Posterior cingulate gyrus (tissue), 11 donors: Measurements from ENCODE around the gene SPC25.
"Not testable (repeated sequence)": the region's sequence is repeated elsewhere in the genome, so short reads cannot be mapped to it uniquely, and the experiment has no call there.

Experiments used
- DNase-seq, 10 donors: peaks; one replicate each; pipeline versions ENCODE4 v3.0.0 to v3.0.0-alpha.2; 2020 to 2021; ENCODE audit warnings: mixed read lengths in 3 of 10
- intact Hi-C: fragments of 100-400 bp; cut with DNase I; formaldehyde crosslinking; loops from one replicate; pipeline ENCODE4 v1.15.1; 2023

The SPC25 gene, protein sequence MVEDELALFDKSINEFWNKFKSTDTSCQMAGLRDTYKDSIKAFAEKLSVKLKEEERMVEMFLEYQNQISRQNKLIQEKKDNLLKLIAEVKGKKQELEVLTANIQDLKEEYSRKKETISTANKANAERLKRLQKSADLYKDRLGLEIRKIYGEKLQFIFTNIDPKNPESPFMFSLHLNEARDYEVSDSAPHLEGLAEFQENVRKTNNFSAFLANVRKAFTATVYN

DNA sequence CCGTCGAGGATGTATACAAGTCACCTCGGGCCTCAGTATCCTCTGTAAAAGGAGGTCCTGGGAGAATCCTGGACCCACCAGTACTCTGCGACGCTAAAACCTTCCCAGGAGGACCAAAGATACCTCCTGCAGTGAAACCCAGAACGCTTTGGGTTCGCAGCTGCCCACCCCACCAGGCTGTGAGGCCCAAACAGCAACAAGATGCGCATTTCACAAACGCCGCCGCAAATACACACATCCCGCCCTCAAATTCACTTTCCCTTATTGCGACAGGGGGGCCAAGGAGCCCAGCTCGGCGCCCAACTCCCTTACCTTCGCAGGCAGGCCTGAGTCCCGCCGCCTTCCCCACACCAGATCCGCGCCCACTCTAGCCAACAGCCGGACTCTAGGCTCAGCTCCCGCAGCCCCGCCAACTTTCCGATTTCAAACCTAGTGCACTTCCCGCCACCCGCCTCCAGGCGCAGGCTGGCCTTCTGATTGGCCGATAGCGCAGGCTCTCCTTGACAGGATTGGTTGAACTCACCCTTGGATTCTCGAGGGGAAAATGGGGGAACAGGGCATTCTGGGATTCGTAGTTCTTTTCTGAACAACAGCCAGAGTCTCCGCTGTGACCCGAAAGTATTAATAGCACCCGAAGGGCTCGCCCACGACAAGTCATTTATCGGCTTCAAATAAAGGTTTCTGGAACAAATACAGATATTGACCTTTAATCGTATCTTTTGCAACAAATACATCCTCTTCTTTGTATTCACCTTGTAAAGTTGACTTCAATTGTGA, at the start of gene SPC25:
Gene SPC25 (minus strand): TSS at position 425 of the 777 bp plus-strand sequence. CDS start 911 bp downstream, outside the sequence.
- intact Hi-C loops, result no loop called here
- DNase-seq, result peak; percentile 71 to 97 (median 86)

DNA sequence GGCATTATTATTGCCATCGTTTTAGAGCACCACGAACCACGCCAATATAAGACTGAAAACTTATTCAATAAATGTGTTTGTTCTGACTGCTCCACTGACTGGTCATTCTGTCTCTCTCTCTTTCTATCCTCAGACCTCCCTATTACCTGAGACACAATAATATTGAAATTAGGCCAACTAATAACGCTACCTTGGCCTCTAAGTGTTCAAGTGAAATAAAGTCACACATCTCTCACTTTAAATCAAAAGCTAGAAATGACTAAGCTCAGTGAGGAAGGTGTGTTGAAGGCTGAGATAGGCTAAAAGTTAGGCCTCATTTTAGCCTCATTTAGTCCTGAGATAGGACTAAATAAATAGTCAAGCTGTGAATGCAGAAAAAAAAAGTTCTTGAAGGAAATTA, 49.7 kb upstream of the SPC25 start:
- intact Hi-C loops, result no loop called here
- DNase-seq, result no peak

DNA sequence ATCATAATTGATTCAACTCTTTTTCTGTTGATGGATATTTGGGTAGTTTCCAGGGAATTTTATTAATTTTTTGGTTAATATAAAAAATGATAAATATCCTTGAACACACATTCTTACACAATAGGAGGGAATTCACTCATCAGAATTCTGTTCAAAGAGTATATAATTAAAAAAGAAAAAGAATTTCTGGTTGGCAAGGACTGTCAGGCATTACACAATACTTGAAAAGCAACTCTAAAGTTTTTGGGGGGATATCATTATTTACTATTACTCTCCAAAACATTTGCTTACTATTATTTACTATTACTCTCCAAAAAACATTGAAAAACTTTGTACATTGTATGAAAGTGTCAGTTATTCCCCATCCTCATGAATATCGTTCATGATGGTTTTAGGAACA, 48.8 kb upstream of the SPC25 start:
- intact Hi-C loops, result no loop called here
- no peak for DNase-seq

DNA sequence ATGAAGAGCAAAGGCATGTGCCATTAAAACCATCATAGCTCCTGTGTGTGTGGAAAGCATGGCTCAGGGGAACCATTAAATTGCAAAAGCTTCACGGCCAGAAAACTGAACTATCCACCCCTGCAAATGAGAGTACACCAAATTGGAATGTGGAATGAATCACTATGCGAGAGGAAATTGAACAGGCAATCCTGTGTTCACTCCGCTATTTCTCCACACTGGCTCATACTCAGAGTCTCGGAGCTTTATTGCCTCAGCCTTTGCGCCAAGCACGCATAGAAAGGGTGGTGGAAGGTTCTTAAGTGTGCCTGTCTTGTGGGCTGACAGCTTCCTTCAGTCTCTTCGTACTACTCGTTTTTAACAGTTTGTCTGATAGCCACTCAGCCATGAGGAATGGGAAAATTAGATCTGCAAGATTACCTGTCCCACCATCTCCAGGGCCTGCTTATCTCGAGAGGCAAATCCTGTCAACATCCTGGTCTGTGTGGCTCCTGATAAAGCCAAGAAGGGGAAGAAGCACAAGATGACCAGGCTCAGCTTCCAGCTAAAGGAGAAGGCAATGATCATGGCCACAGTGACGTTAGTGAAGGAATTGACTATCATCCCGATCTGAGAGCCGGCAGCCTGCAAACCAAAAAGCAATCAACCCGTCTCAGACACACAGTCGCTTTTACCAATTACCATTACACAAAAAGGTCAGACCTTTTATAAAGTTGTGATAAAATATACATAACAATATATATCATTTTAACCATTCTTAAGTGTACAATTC, 45.8 kb upstream of the SPC25 start:
- intact Hi-C loops, result no loop called here

DNA sequence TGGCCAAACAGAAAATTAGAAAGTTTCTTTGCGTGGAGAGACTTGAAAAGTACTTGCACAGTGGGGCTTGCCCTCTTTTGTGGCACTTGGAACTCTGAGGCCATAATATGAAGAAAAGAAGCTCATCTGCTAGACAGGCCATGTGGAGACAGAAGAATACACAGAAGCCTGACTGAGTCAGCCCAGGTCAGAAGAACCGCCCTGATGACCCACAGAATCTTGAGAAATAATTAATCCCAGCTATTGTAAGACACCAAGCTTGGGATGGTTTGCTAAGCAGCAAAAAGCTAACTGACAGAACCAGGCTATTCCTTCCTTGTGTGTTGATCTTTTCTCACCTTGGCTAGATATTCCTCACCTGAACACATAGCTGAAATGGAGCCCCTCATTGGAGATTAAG, 44.6 kb upstream of the SPC25 start:
- intact Hi-C loops, result no loop called here
- no peak for DNase-seq

More for the DNA sequence above, 45.8 kb upstream of the SPC25 start:
- DNase-seq, result no peak

DNA sequence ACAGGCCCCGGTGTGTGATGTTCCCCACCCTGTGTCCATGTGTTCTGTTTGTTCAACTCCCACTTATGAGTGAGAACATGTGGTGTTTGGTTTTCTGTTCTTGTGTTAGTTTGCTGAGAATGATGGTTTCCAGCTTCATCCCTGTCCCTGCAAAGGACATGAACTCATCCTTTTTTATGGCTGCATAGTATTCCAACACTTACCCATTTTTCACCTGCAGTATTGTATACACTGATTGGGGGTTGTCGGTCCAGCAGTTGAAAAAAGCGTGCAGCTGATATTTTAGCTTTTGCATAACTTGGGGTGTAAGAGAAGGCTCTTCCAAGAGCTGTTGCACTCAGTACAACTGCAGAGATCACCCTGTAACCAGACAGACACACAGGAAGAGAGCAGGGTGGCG, 41.9 kb upstream of the SPC25 start:
- intact Hi-C loops, DNase-seq: not testable (repeated sequence)

DNA sequence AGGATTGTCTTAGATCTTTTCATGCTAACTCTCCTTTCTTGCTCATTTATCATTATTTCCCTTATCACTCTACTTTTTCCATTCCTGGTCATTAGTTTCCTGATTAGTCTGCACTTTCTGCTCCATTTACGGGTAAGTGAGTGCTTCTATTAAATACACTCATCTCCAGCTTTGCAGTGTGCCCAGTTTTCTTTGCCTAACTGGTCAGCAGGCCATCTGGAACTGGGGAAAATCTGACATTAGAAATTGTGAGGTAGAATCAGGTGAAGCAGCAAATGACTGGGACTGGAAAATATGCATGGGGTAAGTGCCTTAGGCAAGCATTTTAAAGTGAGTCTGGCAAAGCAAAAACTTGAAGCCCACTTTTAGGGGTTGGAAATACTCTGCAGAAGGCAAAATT, 40.0 kb upstream of the SPC25 start:
- no peak for DNase-seq
- intact Hi-C loops, result no loop called here

DNA sequence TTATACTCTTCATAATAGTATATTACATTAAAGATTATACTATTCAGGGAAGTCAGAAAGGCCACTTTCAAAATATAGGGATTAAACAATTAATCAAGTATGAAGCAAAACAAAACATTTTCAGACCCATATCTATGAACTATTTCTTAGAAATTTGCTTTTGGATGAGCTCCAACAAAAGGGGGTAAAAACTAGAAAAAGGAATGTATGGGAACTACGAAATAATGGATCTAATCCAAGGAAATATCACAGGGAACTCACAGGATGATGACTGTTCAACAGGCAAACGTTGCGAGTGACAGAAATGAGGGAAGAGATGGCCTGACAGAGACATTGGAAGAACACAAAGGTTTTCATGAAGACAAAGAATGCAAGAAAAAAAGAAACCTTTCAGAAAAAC, 38.8 kb upstream of the SPC25 start:
- no peak for DNase-seq
- intact Hi-C loops, result loop anchor here (10.0 kb wide), 1 partner anchor 584 kb away; no protein-coding TSS in a partner anchor

DNA sequence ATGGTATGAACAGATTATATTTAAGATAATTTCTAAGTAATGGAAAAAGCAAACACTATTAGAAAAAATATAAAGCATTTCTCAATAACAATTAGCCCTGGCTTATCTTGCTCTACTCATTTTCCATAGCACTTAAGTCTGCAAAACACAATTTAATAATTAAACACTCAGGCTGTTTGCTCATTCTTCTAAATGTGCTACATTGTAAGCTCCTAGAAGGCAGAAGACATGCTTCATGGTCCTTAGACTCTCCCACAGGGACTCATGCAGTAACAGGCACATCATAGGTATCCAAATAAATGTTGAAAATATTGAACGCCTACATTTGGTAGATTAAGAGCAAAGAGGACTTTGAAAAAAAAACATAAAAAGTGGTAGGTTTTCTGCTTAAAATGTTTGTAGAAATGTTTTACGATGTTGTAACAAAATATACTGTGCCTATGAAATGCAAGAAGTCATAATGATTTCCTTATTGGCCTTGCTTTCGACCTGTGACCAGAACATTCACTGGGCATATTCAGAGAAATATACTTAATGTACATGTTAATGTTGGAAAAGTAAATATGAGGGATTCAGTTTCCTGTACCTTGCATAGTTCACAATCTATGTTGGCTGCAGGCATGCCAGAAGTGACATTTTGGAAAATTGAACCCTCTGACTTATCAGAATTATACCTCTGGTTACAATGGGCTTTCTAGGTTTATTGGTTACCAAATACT, 38.0 kb upstream of the SPC25 start:
- intact Hi-C loops, result loop anchor here (10.0 kb wide), 1 partner anchor 583 kb away; no protein-coding TSS in a partner anchor
- DNase-seq, result no peak

DNA sequence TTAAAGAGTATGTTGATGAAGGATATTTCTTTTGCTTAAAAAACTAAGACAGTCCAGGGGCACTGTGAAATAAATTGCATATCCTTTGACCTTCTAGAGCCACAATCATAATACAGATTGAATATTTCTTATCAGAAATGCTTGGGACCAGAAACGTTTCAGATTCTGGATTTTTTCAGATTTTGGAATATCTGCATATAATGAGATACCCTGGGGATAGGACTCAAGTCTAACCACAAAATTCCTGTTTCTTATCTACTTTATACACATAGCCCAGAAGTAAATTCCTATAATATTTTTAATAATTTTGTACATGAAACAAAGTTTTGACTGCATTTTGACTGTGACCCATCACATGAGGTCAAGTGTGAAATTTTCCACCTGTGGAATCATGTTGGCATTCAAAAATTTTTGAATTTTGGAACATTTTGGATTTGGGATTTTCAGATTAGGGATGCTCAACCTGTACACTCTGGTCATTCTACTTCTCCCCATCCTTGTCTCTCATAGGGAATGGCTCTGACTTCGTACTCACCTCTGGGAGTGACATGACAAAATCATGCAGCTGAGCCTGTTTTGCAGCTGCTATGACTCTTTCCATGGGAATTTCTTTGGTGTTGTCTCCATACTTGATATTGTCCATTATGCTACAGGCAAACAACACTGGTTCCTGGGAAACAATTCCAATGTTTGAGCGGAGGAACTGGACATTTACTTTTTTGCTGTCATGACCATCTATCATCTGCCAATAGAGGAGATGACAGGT, 36.6 kb upstream of the SPC25 start:
- no peak for DNase-seq
- intact Hi-C loops, result loop anchor here (10.0 kb wide), 1 partner anchor 582 kb away; no protein-coding TSS in a partner anchor

DNA sequence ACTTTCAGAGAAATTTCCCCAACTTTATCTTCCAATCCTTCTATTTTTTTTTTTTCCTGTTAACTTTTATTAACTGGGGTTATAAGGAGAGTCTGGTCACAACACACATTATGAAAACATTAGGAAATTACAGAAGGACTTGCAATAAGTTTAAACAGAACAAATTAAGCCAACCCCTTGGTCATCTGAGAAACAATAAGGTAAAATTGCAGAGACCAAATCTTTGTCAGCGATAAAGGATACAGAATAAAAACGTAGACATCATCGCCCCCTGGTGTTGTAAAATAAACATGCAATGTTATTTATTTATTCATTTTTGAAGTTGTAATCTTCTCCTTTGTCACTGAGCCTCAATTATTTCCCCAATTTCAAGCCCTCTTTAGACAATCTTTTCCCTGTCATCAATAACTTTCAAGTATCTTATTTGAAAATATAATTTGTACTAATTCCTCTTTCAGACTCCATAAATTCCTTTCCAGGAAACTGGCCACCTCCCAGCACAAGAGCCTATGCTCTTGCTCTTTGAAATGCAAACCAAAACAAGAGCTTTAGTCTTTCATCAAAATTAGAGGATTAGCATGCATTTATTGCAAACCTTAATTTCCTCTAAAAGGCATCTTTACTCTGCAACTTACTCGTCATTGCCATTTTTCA, 30.4 kb upstream of the SPC25 start:
- no peak for DNase-seq
- intact Hi-C loops, result loop anchor here (10.0 kb wide), 1 partner anchor 576 kb away; no protein-coding TSS in a partner anchor

DNA sequence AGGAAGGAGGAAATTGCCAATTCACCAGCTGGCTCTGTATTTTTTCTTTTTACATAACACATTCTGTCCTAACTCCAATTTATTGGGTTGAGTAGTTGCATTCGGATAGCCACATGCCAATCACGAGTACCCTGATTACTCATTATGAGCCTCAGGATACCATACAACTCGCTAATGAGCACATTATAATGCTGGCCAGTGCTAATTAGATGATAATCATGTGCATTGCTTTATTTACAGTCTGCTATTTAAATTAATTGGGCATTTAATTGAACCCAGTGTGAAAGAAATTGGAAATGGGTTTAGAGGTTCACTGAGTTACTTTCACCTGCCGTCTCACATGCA, 26.1 kb upstream of the SPC25 start:
- intact Hi-C loops, result no loop called here
- no peak for DNase-seq

DNA sequence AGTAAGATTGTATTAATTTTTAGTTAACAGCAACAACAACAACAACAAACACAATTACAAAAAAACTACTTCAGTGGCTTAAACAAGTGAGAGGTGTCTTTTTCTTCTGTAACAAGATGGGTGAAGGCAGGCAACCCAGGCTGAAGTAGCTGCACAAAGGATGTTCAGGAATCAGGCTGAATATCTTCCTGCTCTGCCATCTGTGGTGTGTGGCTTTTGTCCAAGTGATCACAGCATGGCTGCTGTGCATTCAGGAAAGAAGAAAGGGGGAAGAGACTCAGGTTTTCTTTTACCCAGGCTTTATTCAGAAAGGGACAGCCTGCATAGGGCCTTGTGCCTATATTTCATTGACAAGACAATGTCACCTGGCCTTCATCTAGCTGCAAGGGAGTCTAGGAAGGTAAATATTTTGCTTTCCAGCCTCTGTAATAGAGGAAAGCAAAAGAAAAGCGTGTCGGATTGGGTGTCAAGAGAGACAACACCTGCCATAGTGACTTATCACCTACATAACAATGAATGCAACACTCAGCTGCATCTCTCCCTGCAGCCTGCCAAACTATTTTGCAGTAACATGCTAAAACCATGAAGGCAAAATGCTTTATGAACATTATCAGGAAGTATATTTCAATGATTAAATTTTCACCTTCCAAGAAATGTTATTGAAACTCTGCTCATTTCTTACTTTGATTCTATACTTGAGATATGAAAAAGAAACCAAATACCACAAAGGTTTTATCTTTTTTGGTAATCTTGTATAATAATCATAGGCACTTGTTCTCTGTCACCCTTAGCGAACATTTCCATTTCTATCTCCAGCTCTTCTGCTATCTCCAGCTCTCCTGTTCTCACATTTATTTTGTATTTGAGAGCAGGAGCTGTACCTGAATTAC, 25.5 kb upstream of the SPC25 start:
- peak in 6 of 10 donors; percentile 10 to 85 (median 40) for DNase-seq
- intact Hi-C loops, result no loop called here

DNA sequence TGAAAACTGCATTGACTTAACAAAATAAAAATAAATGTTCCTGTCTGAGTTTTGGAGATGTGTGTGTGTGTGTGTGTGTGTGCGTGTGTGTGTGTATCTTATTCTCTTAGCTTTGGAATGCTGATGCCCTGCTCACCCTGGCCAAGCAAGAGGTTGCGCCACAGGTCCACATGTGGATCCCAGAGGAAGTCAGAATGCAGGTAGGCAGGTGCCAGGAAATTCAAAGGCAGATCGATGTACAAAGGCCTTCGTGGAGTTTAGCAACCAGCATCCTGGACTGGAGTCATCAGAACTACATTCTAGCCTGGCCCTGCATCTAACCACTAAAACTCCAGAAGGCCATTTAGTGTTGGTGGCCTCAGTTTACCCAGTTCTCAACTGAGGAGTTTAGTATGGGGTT, 23.3 kb upstream of the SPC25 start:
- DNase-seq, result no peak
- intact Hi-C loops, result no loop called here

DNA sequence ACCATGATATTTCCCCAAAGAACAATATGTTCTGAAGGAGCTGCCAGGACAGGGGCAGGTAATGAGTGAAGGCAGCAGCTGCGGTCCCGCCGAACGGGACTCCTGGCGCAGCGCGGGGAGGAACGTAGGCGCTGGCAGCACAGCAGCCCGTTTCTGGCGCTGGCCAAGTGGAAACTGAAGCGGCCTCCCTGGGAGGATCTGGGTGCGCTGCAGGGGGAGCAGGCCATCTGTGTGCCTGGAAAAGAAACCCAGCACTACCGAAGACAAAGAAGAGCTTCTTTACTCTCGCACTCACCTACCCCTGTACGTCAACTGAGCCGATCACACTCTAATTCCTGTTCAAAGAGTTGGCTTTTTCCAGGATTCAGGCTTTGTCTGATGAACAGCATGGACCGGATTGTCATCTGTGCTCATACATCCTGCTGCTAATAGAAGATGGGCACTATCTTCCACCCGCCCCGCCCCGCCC, 22.7 kb upstream of the SPC25 start:
- intact Hi-C loops, result no loop called here
- peak; percentile 29 to 94 (median 64) for DNase-seq

DNA sequence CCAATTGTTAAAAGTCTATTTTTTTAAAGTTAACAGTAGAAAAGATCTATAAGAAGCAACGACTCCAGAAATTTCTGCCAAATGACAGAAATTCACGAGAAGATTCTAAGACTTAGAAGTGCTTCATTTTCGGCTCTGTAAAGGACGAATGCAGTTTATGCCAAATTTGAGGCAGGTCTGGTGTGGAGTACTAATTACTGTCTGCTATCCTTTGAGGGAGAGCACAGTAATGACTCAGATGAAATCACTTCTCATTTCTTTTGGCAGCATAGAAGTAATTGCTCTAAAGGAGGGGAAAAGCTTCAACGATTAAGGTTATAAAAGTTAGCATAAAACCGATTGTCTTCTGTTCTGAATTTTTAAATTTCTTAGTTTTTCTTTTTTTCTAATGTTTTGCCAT, 22.2 kb upstream of the SPC25 start:
- no peak for DNase-seq
- intact Hi-C loops, result no loop called here

DNA sequence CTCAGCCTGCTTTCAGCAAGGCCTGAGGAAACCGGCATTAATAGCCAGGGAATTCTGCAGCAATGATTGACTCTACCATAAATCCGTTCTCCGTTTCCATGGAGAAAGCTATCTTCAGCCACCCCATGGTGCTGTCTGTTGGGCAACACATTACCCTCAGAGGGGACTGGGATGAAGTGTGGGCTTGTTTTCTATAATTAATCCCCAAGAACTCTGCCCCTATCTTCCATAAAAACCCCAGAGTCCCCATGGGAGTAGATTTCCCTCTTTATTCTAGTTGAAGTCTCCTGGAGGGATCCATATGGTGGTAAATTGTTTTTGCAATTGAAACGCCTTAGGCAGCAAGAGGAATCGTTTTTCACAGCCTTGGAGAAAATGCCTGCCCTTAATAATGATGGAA, 20.1 kb upstream of the SPC25 start:
- intact Hi-C loops, result no loop called here
- no peak for DNase-seq

DNA sequence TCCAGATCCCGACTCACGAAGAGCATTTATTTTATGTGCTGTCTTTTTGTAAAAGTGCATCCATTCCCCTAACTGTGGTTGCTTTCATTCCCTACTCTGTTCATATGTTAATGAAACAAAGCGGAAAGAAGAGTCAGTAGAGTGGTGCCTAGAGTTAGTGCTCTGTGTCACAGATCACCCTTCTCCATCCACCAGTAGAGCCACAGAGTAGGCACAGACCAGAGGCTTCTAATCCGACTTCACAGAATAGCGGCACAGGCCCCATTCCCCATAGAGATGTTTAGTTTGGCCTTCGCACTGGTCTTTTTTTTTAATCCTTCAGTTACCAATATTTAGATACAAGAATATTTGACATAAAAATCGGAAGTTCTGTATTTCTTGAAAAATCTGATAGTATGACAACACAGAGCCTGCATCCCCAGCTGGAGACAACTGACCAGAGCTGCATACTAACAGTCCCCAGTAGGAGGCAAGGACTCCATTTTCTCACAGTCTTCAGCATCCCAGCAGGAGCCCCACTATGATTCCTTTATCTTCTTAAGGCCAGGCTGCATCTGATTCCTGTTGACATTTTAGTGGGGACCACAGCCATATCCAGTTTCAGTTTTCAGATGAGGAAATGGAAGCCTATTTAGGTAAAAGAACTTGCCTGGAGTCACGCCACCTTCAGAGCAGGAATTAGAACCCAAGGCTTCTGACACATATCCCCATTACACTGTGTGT, 17.9 kb upstream of the SPC25 start:
- intact Hi-C loops, result no loop called here
- DNase-seq, result no peak
